A673 (cell line): ENCODE results near the gene UNC13D.

Source experiments
- CTCF ChIP-seq: fragments of 300-800, 200-600 bp; sonication (generic); conservative IDR thresholded peaks from 2 replicates; pipeline ENCODE4 v1.5.1; 2017; ENCODE audit warnings: low read depth, mild to moderate bottlenecking, antibody characterized with exemption, low read length, moderate library complexity, mixed read lengths
- EZH2 ChIP-seq: fragments of 200-600 bp; sonication (generic); IDR thresholded peaks from 2 replicates; pipeline ENCODE4 v1.6.1; 2017; ENCODE audit warnings: borderline replicate concordance, low read depth, mild to moderate bottlenecking, mixed read lengths, antibody characterized with exemption, low read length; ENCODE audit not compliant: poor library complexity, severe bottlenecking

- TF ChIP-seq CTCF (no peak), EZH2 (no peak)
These were observed 45.2 kb upstream of the UNC13D start for GRCh38 chr17:75889454-75889853.
